ENCODE results near the gene PRR14L. TPM values are rescaled to one million over a fixed set of nuclear protein-coding genes. Genes with fewer than 3 reads are reported as not detected.

The PRR14L gene
- total and polyA plus RNA-seq, 2 of the 13 experiments (the other 11 are each of a cell fraction or from before 2014, with no cell fraction given): 6.6 to 16.5 TPM

GRCh38 chr22:31738566-31738965 is 11.4 kb downstream of the PRR14L start:
- no peak overlapping the region for H2AFZ ChIP-seq (ENCODE audit: low read length)
- ChIA-PET CTCF (ENCODE audit: low intra/inter-chr PET ratio, low total read pairs) (no interaction called here), POLR2A (no interaction called here)
- no peaks in the 10 kb centered on the region for H3K27me3 ChIP-seq (ENCODE audit: control insufficient read depth in 1 of 2, insufficient read depth in 2 of 2, low read length in 2 of 2)
- no peak overlapping the region for H3K27ac ChIP-seq (ENCODE audit: extremely low read length, insufficient read depth, low read length)
- ATAC-seq (no peak), FAIRE-seq (no peak), DNase-seq (ENCODE audit: low spot score) (no peak)
- BruUV-seq (replicated peaks): no TSS peak
- 91% methylated on average over 2 of the region's 2 CpGs for WGBS (ENCODE audit: low lambda C conversion rate)
- TF ChIP-seq SSRP1 (CRISPR knock-in tag; IDR thresholded peaks at IDR 0.05): no peak
- TF ChIP-seq, protein P1, sequence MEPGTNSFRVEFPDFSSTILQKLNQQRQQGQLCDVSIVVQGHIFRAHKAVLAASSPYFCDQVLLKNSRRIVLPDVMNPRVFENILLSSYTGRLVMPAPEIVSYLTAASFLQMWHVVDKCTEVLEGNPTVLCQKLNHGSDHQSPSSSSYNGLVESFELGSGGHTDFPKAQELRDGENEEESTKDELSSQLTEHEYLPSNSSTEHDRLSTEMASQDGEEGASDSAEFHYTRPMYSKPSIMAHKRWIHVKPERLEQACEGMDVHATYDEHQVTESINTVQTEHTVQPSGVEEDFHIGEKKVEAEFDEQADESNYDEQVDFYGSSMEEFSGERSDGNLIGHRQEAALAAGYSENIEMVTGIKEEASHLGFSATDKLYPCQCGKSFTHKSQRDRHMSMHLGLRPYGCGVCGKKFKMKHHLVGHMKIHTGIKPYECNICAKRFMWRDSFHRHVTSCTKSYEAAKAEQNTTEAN (CRISPR knock-in tag; conservative IDR thresholded peaks at IDR 0.05): no peak
- intact Hi-C loops (cut with micrococcal nuclease; ENCODE audit: unreplicated experiment): no loop called here
- H3K4me1 ChIP-seq (ENCODE audit: insufficient read depth, low read length): peaks cover 19% of the 10 kb centered on the region
- in situ Hi-C loops (cut with HindIII; ENCODE audit: extremely low pct_ligation_motif_present, low pct_unique_long_range_greater_than_20kb): no loop called here
- H3K4me2 ChIP-seq (ENCODE audit: low read depth, low read length): no peak overlapping the region
- H3K36me3 ChIP-seq (replicated peaks in 1 of 2; ENCODE audit: control insufficient read depth in 1 of 2, insufficient read depth in 2 of 2, low read length in 2 of 2): peaks cover 3 to 18% of the 10 kb centered on the region in 2 experiments; a peak in 3 of 5 replicates
- no peaks in the 10 kb centered on the region for H4K20me1 ChIP-seq (ENCODE audit: insufficient read depth, low read length)
- H3K9ac ChIP-seq (ENCODE audit: insufficient read depth, low read depth, low read length): no peak overlapping the region
- H3K9me3 ChIP-seq (ENCODE audit: low read length): no peaks in the 10 kb centered on the region
- peaks cover 20% of the 10 kb centered on the region for H3K79me2 ChIP-seq (ENCODE audit: insufficient read depth, low read length)
- H3K4me3 ChIP-seq (replicated peaks in 1 of 3; ENCODE audit: insufficient read depth in 1 of 3, low read depth in 2 of 3, low read length in 3 of 3): no peak overlapping the region

GRCh38 chr22:31737932-31738331 is 12.0 kb downstream of the PRR14L start:
- POLR2A ChIA-PET: no interaction called here
- ATAC-seq (no peak), DNase-seq (ENCODE audit: low spot score) (no peak), FAIRE-seq (no peak)
- no TSS peak for BruUV-seq (replicated peaks)
- Histone ChIP-seq H2AFZ (ENCODE audit: low read length) (no peak overlapping the region), H4K20me1 (ENCODE audit: insufficient read depth, low read length) (no peaks in the 10 kb centered on the region), H3K27me3 (ENCODE audit: control insufficient read depth in 1 of 2, insufficient read depth in 2 of 2, low read length in 2 of 2) (no peaks in the 10 kb centered on the region), H3K79me2 (ENCODE audit: insufficient read depth, low read length) (peaks cover 20% of the 10 kb centered on the region), H3K9ac (ENCODE audit: insufficient read depth, low read depth, low read length) (no peak overlapping the region), H3K36me3 (replicated peaks in 1 of 2; ENCODE audit: control insufficient read depth in 1 of 2, insufficient read depth in 2 of 2, low read length in 2 of 2) (peaks cover 3 to 18% of the 10 kb centered on the region in 2 experiments; a peak in 3 of 5 replicates), H3K4me3 (replicated peaks in 1 of 3; ENCODE audit: insufficient read depth in 1 of 3, low read depth in 2 of 3, low read length in 3 of 3) (no peak overlapping the region), H3K4me2 (ENCODE audit: low read depth, low read length) (no peak overlapping the region), H3K9me3 (ENCODE audit: low read length) (no peaks in the 10 kb centered on the region), H3K27ac (ENCODE audit: extremely low read length, insufficient read depth, low read length) (no peak overlapping the region), H3K4me1 (ENCODE audit: insufficient read depth, low read length) (peaks cover 23% of the 10 kb centered on the region)
- TF ChIP-seq ZNF10 (CRISPR knock-in tag; IDR thresholded peaks at IDR 0.05; ENCODE audit: borderline replicate concordance, low read depth) (no peak), JUN (CRISPR knock-in tag; IDR thresholded peaks at IDR 0.05) (no peak), SRSF9 (IDR thresholded peaks at IDR 0.05; ENCODE audit: borderline replicate concordance, insufficient read depth, low read depth, low read length, poor library complexity, severe bottlenecking) (no peak), ZNF740 (CRISPR knock-in tag; IDR thresholded peaks at IDR 0.05) (no peak), MAX (IDR thresholded peaks at IDR 0.05) (no peak), SRSF4 (IDR thresholded peaks at IDR 0.05; ENCODE audit: low read depth, low read length, poor library complexity, severe bottlenecking) (no peak), PHF5A (CRISPR knock-in tag; IDR thresholded peaks at IDR 0.05; ENCODE audit: low read depth, unreplicated experiment) (no peak), PHF8 (CRISPR knock-in tag; IDR thresholded peaks at IDR 0.05) (no peak), CREBL2 (CRISPR knock-in tag; IDR thresholded peaks at IDR 0.05; ENCODE audit: borderline replicate concordance) (no peak), SMYD3 (CRISPR knock-in tag; IDR thresholded peaks at IDR 0.05) (no peak), ZNF678 (CRISPR knock-in tag; IDR thresholded peaks at IDR 0.05) (no peak), ZNF768 (CRISPR knock-in tag; IDR thresholded peaks at IDR 0.05) (no peak)
- TF ChIP-seq, protein P2, sequence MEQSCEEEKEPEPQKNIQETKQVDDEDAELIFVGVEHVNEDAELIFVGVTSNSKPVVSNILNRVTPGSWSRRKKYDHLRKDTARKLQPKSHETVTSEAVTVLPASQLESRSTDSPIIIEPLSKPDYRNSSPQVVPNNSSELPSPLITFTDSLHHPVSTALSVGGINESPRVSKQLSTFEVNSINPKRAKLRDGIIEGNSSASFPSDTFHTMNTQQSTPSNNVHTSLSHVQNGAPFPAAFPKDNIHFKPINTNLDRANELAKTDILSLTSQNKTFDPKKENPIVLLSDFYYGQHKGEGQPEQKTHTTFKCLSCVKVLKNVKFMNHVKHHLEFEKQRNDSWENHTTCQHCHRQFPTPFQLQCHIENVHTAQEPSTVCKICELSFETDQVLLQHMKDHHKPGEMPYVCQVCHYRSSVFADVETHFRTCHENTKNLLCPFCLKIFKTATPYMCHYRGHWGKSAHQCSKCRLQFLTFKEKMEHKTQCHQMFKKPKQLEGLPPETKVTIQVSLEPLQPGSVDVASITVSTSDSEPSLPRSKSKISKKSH (CRISPR knock-in tag; IDR thresholded peaks at IDR 0.05; ENCODE audit: borderline replicate concordance): no peak
- CTCF ChIA-PET (ENCODE audit: low intra/inter-chr PET ratio, low total read pairs): no interaction called here
- intact Hi-C loops (cut with micrococcal nuclease; ENCODE audit: unreplicated experiment): no loop called here
- WGBS (ENCODE audit: low lambda C conversion rate): 96% methylated on average over 5 of the region's 5 CpGs
- in situ Hi-C loops (cut with HindIII; ENCODE audit: extremely low pct_ligation_motif_present, low pct_unique_long_range_greater_than_20kb): no loop called here

Data from HepG2 (cell line).